AML-193 (cell line): ENCODE results near the gene PGAM1.

ENCODE experiments used
- DNase-seq, 2 experiments: peaks; one replicate each; lab custom pipeline; 2025; lab: John Stamatoyannopoulos, UW

Gene PGAM1

GRCh38 chr10:97407952-97408248, 18.1 kb upstream of the PGAM1 start:
- no peak for DNase-seq

- peak; percentile 48 to 65 for DNase-seq
These were observed 17.4 kb upstream of the PGAM1 start for GRCh38 chr10:97408496-97408992.

GRCh38 chr10:97411406-97411805, 14.6 kb upstream of the PGAM1 start:
- DNase-seq: peak; percentile 17 to 27

DNA sequence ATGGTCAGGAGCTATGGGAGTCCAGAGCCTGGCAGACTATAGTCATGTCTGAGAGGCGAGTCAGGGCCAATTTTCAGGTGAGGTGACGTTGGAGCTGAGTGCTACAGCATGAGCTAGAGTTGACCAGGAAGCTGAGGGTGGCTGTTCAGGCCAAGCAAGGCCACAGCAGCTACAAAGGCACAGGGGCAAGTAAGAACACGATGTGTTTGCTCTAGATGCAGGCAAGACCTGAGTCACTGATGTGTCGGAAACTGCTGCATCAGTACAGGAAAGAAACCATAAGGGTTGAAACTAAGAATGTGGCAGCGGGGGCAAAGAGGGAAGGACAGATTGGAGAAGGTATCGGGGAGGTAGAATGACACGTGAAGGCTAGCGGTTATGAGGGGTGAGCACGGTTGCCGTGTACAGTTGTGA, 13.1 kb upstream of the PGAM1 start:
- no peak for DNase-seq

DNA sequence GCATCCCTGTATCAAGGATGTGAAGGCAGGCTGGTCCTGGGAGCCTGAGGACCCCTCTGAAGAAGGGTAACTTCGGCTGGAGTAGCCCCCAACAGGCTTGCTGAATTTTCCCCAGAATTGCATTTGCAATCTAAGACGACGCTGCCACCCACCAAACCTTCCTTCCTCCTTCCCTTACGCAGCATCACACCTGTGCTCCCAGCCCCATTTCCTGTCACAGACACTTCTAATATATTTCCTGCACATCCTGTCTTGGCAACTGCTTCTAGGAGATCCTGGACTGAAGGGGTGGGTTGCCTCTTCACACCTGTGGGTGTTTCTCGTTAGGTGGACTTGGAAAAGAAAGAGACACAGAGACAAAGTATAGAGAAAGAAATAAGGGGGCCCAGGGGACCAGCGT, 9.4 kb upstream of the PGAM1 start:
- DNase-seq: no peak

DNA sequence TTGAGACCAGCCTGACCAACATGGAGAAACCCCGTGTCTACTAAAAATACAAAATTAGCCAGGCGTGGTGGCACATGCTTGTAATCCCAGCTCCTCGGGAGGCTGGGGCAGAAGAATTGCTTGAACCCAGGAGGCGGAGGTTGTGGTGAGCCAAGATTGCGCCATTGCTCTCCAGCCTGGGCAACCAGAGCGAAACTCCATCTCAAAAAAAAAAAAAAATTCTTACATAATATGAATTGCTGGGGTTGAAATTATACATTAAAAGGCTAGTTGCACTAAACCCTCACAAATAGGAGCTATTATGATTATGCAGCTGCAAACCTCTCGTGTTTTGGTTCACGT, 2.3 kb upstream of the PGAM1 start:
- peak; percentile 46 to 58 for DNase-seq

DNA sequence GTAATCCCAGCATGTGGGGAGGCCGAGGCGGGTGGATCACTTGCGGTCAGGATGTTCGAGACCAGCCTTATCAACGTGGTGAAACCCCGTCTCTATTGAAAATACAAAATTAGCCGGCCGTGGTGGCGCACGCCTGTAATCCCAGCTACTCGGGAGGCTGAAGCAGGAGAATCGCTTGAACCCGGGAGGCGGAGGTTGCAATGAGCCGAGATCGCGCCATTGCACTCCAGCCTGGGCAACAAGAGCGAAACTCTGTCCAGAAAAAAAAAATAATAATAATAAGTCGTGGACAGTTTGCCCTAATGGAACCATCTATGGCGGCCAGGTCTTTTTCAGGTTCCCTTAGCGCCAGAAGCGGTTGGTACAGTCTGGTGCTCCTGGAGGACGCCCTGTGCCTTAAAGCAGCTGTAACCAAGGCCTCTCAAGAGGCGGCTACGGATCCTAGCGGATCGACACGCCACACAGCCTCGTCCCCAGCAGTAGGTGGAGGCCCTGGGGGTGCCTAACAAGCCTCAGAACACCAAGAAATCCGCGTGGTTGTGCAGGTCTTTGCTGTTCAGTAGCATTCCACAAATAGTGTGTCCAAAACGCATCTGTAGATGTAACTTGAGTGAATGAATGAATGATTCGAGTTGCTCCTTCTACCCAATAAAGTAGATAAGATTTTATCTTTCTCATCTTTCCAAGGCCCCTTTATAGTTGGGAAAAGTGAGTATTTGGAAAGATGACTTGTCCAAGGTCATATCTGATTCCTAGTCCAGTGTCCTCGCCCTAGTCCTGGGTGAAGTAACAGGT, 982 bp downstream of the PGAM1 start:
- DNase-seq: no peak

- DNase-seq: peak in 1 of 2 experiments; percentile 9
These were observed 1.7 kb downstream of the PGAM1 start for GRCh38 chr10:97427571-97428179.

DNA sequence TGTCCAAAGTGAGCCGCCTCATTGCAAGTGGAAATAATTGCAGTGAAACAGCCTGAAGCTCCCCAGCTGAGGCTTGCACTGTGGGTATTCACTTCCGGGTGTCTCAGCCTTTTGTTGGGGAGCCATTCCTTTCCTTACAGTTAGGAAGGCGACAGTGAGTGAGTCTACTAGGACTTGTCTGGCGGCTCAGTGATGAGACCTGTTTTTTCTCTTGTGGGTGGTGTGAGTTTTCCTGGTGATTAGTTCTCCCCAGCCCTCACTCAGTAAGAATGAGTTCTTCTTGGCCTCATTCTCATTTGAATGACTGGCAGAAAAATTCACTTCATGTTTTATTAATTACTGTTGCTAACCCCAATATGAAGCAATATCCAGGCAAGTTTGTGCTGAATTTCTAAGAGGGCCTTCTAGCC, 2.6 kb downstream of the PGAM1 start:
- DNase-seq: peak; percentile 76 to 78

DNA sequence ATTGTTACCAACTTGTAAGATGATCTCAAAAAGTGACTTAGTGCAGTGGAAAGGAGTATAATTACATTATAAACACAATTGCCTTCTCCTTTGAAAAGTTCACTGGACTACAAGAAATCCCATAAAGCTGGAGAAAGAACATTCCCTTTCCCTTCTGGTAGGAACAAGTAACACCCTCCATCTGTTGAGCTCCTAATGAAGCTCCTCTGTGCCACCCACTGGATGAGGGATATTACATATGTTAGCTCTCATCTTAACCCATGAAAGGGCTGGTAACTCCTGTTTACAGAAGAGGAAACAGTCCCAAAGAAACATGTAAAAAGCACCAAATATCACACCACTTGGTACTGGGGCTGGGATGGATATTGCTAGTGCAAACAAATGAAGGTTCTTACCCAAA, 8.1 kb downstream of the PGAM1 start:
- peak in 1 of 2 experiments; percentile 7 for DNase-seq

DNA sequence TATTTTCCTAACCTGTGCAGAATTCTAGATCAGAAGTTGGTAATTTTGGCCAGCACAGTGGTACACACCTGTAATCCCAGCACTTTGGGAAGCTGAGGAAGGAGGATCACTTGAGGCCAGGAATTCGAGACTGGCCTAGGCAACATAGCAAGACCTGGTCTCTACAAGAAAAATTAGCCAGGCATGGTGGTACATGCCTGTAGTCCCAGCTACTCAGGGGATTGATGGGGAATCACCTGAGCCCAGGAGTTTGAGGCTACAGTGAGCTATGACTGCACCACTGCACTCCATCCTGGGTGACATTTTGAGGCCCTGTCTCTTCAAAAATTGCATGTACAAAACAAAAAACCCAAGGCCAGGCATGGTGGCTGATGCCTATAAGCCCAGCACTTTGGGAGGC, 8.6 kb downstream of the PGAM1 start:
- no peak for DNase-seq

- no peak for DNase-seq
These were observed 9.2 kb downstream of the PGAM1 start for GRCh38 chr10:97435211-97435610.

GRCh38 chr10:97442277-97442676, 16.3 kb downstream of the PGAM1 start:
- DNase-seq: no peak

DNA sequence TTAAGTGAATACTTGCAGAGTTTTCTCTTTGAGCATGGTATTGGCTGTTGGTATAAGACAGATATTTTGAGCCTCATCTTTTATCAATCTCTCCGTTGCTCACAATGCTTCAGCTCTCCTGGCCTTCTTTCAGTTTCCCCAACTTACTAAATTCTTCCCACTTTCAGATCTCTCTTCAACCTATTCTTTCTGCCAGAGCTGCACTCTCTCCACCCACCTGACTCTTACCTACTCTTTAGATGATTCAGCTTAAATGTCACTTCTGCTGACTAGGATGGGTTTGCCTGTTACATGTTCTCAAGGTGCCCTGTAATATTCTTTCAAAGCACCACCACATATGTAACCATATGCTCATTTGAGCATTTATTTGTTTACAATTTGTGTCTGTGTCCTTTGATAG, 18.2 kb downstream of the PGAM1 start:
- DNase-seq: no peak

DNA sequence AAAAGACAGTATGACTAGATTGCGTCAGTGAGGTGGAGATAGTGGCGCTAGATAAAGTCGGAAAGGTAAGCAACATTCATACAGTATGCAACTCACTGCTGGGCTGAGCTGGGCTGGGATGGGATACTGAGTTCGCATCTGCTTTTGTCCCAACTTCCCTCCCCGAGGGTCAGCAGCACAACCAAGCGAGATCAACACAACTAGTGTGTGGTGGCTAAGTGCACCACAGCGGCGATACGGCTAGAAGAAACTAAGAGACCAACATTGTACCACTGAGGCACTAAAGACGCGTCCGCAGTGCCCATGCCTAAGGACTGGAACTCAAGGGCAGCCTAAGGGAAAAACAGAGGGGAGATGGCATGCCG, 19.3 kb downstream of the PGAM1 start:
- DNase-seq: no peak

DNA sequence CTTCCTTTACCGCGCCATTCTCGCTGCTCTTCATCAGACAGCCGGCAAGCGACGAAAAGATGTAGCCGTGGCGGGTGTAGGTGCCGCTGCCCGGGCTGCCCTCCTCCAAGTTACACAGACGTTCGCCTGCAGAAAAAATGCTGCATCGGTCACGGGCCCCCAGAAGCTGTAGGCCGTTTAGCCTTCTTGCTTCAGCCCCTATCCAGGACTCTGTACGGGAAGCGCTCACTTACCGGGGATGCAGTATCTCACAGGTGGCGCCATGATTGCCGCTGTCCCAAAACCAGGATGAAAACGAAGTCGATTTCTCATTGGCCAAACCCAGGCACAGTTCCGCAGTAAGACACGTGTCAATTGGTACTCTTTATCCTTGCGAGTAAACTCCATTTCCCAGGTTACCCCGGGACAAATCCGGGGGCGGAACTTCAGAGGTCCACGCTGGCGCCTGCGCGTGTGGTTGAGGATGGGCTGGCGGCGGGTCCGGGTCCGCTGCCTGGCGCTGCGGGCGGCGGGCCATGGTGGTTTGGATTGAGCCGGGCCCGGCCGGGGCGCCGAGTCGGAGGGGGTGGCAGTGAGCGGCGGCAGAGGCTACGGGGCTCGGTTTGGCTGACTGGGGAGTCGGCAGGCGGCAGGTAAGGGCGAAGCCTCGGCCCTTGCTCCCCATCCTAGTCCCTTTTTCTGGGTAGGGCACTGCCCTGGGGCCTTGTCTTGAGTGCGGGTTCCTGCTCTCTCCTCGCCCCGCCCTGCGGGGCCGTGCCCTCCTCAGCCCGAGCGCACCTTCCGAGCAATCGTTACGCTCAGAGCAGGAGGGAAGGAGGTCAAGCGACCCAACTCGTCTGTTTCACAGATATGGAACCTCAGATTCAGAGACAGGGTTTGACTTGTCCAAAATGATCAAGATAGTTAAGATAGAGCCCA, 20.0 kb downstream of the PGAM1 start, which contains the start of the genes EXOSC1 and ZDHHC16:
Gene EXOSC1, minus strand, starts transcription at position 285 of the 918 bp plus-strand sequence. Its CDS starts 21 bp downstream, at position 264.
Gene ZDHHC16, plus strand, starts transcription at position 454 of the 918 bp plus-strand sequence. CDS start 5,501 bp downstream, outside the sequence.
- DNase-seq: peak; percentile 95 to 96

DNA sequence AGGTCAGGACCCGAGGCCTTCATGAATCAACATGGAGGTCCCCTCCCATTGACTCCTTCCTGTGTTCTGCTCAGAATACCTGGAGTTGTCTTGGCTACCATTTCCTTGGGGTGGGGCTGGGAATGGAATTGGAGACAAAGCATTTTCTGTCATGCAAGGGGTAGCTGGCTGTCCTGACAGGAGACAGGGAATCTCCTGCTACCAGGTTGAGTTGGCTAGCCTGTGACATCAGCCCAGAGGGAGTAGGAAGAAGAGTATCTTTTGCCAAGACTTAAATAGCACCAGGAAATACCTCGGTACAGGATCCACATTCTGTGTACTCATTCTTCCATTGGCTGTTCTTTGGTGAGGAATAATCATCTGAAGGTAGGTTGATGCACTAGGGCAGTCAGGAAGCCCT, 24.8 kb downstream of the PGAM1 start:
- no peak for DNase-seq

DNA sequence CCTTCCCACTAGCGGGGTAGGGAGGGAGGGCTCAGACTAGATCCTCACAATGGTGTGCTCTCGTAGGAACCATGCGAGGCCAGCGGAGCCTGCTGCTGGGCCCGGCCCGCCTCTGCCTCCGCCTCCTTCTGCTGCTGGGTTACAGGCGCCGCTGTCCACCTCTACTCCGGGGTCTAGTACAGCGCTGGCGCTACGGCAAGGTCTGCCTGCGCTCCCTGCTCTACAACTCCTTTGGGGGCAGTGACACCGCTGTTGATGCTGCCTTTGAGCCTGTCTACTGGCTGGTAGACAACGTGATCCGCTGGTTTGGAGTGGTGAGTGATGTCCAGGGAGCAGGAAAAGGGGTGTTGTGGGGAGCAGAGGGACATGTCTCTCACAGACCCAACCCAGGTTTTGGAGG, 25.6 kb downstream of the PGAM1 start:
- no peak for DNase-seq

GRCh38 chr10:97452352-97452751, 26.4 kb downstream of the PGAM1 start:
- no peak for DNase-seq

- no peak for DNase-seq
These were observed 28.5 kb downstream of the PGAM1 start for GRCh38 chr10:97454330-97455036.

- no peak for DNase-seq
These were observed 30.2 kb downstream of the PGAM1 start for GRCh38 chr10:97456034-97456685.
